Fibroblast of villous mesenchyme (primary cell): ENCODE results near the gene TNFSF4. TPM values are rescaled to one million over a fixed set of nuclear protein-coding genes. Genes with fewer than 3 reads are reported as not detected.

Source experiments
- DNase-seq: peaks from one replicate; pipeline ENCODE4 v3.0.0-alpha.2; 2010; ENCODE audit warnings: low read depth
- H3K4me3 ChIP-seq: 2 replicates; pipeline ENCODE4 v1.5.1; 2011; ENCODE audit warnings: low read depth, mild to moderate bottlenecking, low read length
- total RNA-seq: library from RNA; depleted of rRNA; stranded (reverse); fragments of >200 nt; gene quantifications from 2 replicates; pipeline ENCODE4 v1.2.3, GENCODE V29; 2012
- TF ChIP-seq, protein P1 (sequence below): IDR thresholded peaks from 2 replicates; pipeline ENCODE4 v1.5.1; 2012; ENCODE audit warnings: low read depth, mild to moderate bottlenecking, low read length; ENCODE audit not compliant: insufficient read depth

Gene TNFSF4
- total RNA-seq, 1 donor = 127 TPM

DNA sequence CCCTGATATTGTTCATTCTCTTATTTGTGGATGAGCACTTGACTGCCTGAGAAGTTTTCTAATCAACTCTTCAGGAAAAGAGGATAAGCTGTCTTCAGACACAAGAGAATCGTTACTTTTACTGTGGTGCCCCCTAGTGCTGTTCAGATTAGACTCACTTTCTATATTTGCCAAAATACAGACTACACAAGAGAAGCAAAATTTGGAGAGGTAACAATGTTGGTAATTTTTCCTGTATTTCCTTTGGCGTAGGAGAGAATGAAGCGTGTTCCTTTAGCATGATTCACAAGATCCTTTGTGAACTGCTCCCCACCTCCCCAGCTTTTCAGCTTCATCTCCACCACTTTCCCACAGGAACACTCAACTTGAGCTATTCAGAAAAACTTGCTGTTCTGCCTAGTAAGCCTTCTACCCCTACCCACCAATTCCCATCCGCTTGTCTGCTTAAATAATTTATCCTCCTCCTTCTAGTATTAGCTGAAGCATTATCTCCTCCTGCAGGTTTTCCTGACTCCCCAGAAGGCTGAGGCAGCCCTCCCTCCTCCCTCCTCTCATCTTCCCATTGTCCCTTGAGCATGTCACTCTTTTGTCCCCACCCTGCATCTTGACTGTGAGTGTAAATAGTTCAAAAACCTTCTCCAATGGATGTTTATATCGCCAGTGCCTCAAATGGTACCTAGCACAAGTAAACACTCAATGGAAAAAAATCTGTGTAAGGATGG is 4.5 kb downstream of the TNFSF4 start:
- H3K4me3 ChIP-seq = peak overlapping the region; percentile 62
- DNase-seq = peak; percentile 90
- TF ChIP-seq, protein P1, sequence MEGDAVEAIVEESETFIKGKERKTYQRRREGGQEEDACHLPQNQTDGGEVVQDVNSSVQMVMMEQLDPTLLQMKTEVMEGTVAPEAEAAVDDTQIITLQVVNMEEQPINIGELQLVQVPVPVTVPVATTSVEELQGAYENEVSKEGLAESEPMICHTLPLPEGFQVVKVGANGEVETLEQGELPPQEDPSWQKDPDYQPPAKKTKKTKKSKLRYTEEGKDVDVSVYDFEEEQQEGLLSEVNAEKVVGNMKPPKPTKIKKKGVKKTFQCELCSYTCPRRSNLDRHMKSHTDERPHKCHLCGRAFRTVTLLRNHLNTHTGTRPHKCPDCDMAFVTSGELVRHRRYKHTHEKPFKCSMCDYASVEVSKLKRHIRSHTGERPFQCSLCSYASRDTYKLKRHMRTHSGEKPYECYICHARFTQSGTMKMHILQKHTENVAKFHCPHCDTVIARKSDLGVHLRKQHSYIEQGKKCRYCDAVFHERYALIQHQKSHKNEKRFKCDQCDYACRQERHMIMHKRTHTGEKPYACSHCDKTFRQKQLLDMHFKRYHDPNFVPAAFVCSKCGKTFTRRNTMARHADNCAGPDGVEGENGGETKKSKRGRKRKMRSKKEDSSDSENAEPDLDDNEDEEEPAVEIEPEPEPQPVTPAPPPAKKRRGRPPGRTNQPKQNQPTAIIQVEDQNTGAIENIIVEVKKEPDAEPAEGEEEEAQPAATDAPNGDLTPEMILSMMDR = peak; percentile 75

DNA sequence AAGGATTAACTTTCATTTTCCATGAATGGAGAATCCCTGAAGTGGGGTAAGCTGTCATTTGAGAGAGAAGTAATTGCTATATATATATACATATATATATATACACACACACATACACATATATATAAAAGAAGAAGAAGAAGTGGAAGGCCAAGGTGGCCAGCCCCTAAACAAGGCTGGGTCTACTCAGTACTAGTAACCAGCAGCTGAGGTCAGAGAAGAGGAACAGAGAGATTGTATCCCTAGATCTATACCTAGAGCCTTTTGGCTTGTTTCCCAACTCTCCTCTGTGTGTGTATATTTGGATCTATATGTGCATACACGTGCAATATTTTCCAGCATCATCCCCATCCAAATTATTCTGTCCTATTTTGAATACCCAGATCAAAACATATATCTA is 5.2 kb downstream of the TNFSF4 start:
- DNase-seq = no peak
- peak overlapping the region; percentile 16 for H3K4me3 ChIP-seq
- TF ChIP-seq, protein P1 = no peak

DNA sequence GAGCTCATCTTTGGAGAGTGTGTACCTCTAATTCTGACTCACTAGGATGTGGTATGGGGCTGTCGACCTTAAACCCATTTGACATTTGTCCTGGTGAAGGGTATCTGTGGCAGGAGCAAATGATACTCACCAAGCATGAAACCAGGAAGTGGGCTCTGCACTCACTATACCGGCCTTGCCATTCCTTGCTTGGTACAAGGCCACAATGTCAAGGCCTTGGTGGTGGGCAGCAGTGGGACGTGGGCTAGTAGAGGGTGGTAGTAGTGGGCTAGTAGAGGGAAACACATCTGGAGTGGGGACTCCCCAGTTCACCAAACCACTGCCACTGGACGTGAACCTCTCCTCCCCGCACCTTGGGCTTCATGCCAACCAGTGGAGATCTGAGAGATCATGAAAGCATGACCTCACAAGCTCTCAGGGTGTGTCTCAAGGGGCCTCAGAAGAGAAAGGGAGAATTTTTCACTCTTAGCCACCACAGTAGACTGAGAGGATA is 11.5 kb downstream of the TNFSF4 start:
- no peak for DNase-seq
- TF ChIP-seq, protein P1 = no peak
- H3K4me3 ChIP-seq = no peak overlapping the region

DNA sequence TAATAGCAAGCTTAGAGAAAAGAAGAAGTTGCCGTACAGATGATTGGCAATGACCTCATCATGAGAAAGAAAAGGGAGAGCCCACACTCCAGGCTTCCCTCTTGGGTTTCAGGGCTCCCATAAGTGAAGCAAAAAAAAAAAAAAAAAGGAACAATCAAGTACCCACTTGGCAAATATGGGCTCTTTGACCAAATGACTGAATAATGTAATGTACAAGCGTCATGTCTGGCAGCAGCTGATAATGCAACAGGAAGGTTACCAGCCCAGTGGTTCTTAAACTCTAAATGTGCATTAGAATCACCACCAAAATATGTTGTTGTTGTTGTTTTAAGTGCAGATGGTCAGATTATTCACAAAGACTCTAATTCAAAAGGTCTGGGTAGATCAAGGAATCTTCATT is 13.5 kb downstream of the TNFSF4 start:
- H3K4me3 ChIP-seq = no peak overlapping the region
- peak; percentile 68 for DNase-seq
- TF ChIP-seq, protein P1 = no peak

DNA sequence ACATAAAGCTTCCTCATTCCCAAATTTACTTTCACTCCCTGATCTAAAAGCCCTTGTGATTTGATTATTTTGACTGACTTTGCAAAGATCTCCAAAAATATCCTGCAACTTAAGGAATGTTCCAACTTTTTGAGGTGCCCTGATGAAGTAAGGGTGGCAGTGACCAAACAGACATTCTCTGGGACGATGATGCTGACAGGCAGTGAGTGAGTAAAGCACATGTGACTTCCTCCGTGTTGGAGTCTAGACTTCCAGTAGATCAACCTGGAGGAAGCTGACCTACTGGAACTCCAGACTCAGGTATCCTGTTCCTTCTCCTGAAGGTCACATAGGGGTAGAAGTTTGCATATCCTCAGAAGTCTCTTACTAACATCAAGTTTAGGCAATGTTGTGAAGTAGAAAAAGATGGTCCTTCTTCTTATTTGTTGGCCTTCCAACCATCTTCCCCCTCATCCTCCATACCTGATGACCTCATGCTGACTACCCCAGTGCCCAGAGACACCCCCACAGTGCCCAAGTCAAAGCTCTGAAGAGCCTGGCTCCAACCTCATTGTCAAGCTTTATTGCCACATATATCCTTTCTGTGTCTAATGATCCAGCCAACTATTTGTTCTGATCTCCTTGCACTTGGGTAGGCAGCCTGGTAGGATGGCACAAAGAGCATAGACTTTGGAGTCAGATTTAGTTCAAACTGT is 16.0 kb downstream of the TNFSF4 start:
- no peak for DNase-seq
- TF ChIP-seq, protein P1 = no peak

DNA sequence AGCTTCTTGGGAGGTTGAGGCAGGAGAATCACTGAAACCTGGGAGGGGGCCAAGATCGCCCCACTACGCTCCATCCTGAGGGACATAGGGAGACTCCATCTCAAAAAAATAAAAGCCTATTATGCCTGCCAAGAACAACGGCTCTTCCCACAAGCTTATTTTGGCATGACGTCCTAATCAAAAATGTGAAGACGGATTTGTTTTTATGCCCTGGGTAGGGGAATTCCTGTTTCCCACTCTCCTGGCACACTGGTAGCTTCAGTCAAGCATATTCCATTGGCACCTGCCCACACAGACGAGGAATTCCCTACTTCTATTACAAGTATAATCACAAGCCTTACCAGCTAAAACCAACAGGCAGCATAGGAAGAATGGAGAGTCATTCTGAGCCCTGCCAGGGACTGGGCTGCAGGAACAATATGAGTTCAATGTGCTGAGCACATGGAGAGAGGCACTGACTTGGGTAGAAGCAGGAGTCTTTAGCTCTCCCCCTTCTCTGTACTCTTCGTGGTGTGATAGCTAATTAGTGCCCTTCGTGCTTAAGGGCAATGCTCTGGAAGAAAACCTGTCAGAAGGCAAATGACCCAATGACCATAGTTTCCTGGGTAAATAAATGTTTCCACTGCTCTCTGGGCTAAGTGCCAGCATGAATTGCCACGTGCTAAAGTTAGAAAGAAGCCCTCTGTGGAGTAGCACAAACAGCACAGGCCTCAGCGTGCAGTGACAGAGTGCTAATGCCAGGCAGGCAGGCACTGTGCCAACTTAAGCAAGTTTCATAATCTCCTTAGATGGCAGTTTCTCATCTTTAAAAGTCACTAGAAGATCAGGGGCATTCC is 16.8 kb downstream of the TNFSF4 start:
- TF ChIP-seq, protein P1 = no peak
- no peak overlapping the region for H3K4me3 ChIP-seq
- DNase-seq = peak; percentile 78

More for the DNA sequence above, 16.0 kb downstream of the TNFSF4 start:
- H3K4me3 ChIP-seq = no peak overlapping the region
